Measurements from ENCODE around the gene PLCB1.

GRCh38 chr20:8291200-8291599 is 159.1 kb downstream of the PLCB1 start:
- no peak for TF ChIP-seq CEBPB (IDR thresholded peaks at IDR 0.05; ENCODE audit: borderline replicate concordance in 1 of 2, low read depth in 2 of 2, low read length in 2 of 2)
- no peak for TF ChIP-seq TBL1XR1 (IDR thresholded peaks at IDR 0.05; ENCODE audit: low read depth, low read length)
- TF ChIP-seq HDAC6 (IDR thresholded peaks at IDR 0.05; ENCODE audit: unreplicated experiment): no peak
- no peak for TF ChIP-seq CTCF (IDR thresholded peaks at IDR 0.05 in 2 of 3, conservative IDR thresholded peaks at IDR 0.05 in 1 of 3; ENCODE audit: control insufficient read depth in 2 of 3, extremely low read depth in 1 of 3, insufficient read depth in 1 of 3, low read depth in 3 of 3, low read length in 3 of 3)
- no peak for TF ChIP-seq ZBTB4 (CRISPR knock-in tag; IDR thresholded peaks at IDR 0.05)
- no peak for TF ChIP-seq BCL3 (IDR thresholded peaks at IDR 0.05; ENCODE audit: borderline replicate concordance, insufficient read depth, low read depth, low read length, poor library complexity, severe bottlenecking)
- no peak for TF ChIP-seq EZH2 (IDR thresholded peaks at IDR 0.05; ENCODE audit: borderline replicate concordance, control insufficient read depth, low read depth, low read length)
- no peak for TF ChIP-seq TAF1 (IDR thresholded peaks at IDR 0.05; ENCODE audit: borderline replicate concordance, low read depth, low read length)
- no peak for TF ChIP-seq EP300 (IDR thresholded peaks at IDR 0.05; ENCODE audit: borderline replicate concordance in 1 of 2, control insufficient read depth in 1 of 2, low read depth in 2 of 2, low read length in 2 of 2)
- TF ChIP-seq POU2F2 (IDR thresholded peaks at IDR 0.05; ENCODE audit: borderline replicate concordance, low read depth, low read length): no peak
- no peak for TF ChIP-seq POLR2A (IDR thresholded peaks at IDR 0.05; ENCODE audit: low read depth, low read length)
- no peak for TF ChIP-seq YY1 (IDR thresholded peaks at IDR 0.05; ENCODE audit: low read depth, low read length)
